SK-N-SH (cell line): ENCODE results near the gene NTN1. TPM values are rescaled to one million over a fixed set of nuclear protein-coding genes. Genes with fewer than 3 reads are reported as not detected.

Source experiments
- CTCF ChIA-PET: fragments of 300-600, 350-600 bp; formaldehyde crosslinking; extraction: SDS; loops from one replicate; lab custom pipeline; 2021; lab: Yijun Ruan, JAX
- POLR2A ChIA-PET: fragments of 350-600 bp; sonication (Branson Sonifier 250); formaldehyde crosslinking; extraction: SDS; loops from one replicate; lab custom pipeline; 2020; ENCODE audit warnings: antibody characterized with exemption, inconsistent platforms; lab: Yijun Ruan, JAX
- DNase-seq: peaks from one replicate; pipeline ENCODE4 v3.0.0; 2012
- H2AFZ ChIP-seq: fragments of 200-600 bp; sonication (generic); 2 replicates; pipeline ENCODE4 v1.8.1; 2016; ENCODE audit warnings: antibody characterized with exemption, mild to moderate bottlenecking, low read depth
- H3F3A ChIP-seq: fragments of 200-600 bp; sonication (generic); replicated peaks from 2 replicates; pipeline ENCODE3; 2016; ENCODE audit warnings: antibody characterized with exemption, mild to moderate bottlenecking; ENCODE audit not compliant: insufficient read depth
- H3K27ac ChIP-seq, 2 experiments: fragments of 200-500 bp in 1 of 2; fragments of 200-600 bp in 1 of 2; sonication (Bioruptor generic) in 1 of 2; sonication (generic), shearing (Covaris generic) in 1 of 2; 2 replicates each; pipeline versions ENCODE4 v1.5.1 to v1.6.1; 2014 to 2016; ENCODE audit warnings: low read depth in 2 of 2, inconsistent platforms in 1 of 2, low read length in 1 of 2, mild to moderate bottlenecking in 1 of 2, mixed read lengths in 1 of 2
- H3K27me3 ChIP-seq: fragments of 200-600 bp; sonication (generic), shearing (Covaris generic); 2 replicates; pipeline ENCODE4 v1.6.1; 2016; ENCODE audit warnings: mixed run types; ENCODE audit not compliant: insufficient read depth
- H3K36me3 ChIP-seq, 2 experiments: fragments of 200-500 bp in 1 of 2; fragments of 200-600 bp in 1 of 2; sonication (Bioruptor generic) in 1 of 2; sonication (generic) in 1 of 2; replicated peaks in 1 of 2; 2 replicates each; pipeline versions ENCODE3 to v1.5.1; 2014 to 2016; ENCODE audit warnings: low read length in 1 of 2, mild to moderate bottlenecking in 1 of 2; ENCODE audit not compliant: insufficient read depth in 2 of 2, control insufficient read depth in 1 of 2
- H3K4me1 ChIP-seq, 2 experiments: fragments of 200-500 bp in 1 of 2; fragments of 200-600 bp in 1 of 2; sonication (Bioruptor generic) in 1 of 2; sonication (generic), shearing (Covaris generic) in 1 of 2; 2 replicates each; pipeline versions ENCODE4 v1.5.1 to v1.6.1; 2014 to 2016; ENCODE audit warnings: low read depth in 1 of 2, low read length in 1 of 2, mixed run types in 1 of 2; ENCODE audit not compliant: insufficient read depth in 2 of 2, control insufficient read depth in 1 of 2
- H3K4me2 ChIP-seq: fragments of 200-600 bp; sonication (generic), shearing (Covaris generic); 2 replicates; pipeline ENCODE4 v1.6.1; 2017; ENCODE audit warnings: mixed run types
- H3K4me3 ChIP-seq, 2 experiments: fragments of 200-500 bp in 1 of 2; fragments of 200-600 bp in 1 of 2; sonication (Bioruptor generic) in 1 of 2; sonication (generic), shearing (Covaris generic) in 1 of 2; 2 replicates each; pipeline versions ENCODE4 v1.5.1 to v1.8.1; 2014 to 2016; ENCODE audit warnings: low read depth in 2 of 2, inconsistent platforms in 1 of 2, low read length in 1 of 2, mild to moderate bottlenecking in 1 of 2, mixed read lengths in 1 of 2, moderate library complexity in 1 of 2
- H3K79me2 ChIP-seq: fragments of 200-600 bp; sonication (generic); 2 replicates; pipeline ENCODE4 v1.8.1; 2017; ENCODE audit warnings: mild to moderate bottlenecking; ENCODE audit not compliant: insufficient read depth
- H3K9ac ChIP-seq: fragments of 200-600 bp; sonication (generic); 2 replicates; pipeline ENCODE4 v1.6.1; 2017; ENCODE audit warnings: mixed run types
- H3K9me2 ChIP-seq: fragments of 200-600 bp; sonication (generic); 2 replicates; pipeline ENCODE4 v1.6.1; 2017; ENCODE audit warnings: mixed run types
- H3K9me3 ChIP-seq: fragments of 200-600 bp; sonication (generic); 2 replicates; pipeline ENCODE4 v1.6.1; 2017; ENCODE audit warnings: mixed run types, mild to moderate bottlenecking, moderate library complexity
- H4K20me1 ChIP-seq: fragments of 200-600 bp; sonication (generic); 2 replicates; pipeline ENCODE4 v1.6.1; 2017; ENCODE audit warnings: mild to moderate bottlenecking, mixed run types; ENCODE audit not compliant: insufficient read depth
- CTCF ChIP-seq: fragments of 200-600 bp; sonication (generic); IDR thresholded peaks from 2 replicates; pipeline ENCODE4 v1.6.1; 2017; ENCODE audit warnings: antibody characterized with exemption, mild to moderate bottlenecking, moderate library complexity
- FOXJ3 ChIP-seq: sonication (generic); formaldehyde crosslinking; IDR thresholded peaks from 2 replicates; pipeline ENCODE4 v1.5.1; 2020; ENCODE audit warnings: mild to moderate bottlenecking, missing genetic modification reagents
- FOXM1 ChIP-seq: IDR thresholded peaks from 2 replicates; pipeline ENCODE4 v1.4.0; 2012; ENCODE audit warnings: low read depth, mild to moderate bottlenecking
- IRF3 ChIP-seq: fragments of 150-350 bp; IDR thresholded peaks from 2 replicates; pipeline ENCODE4 v1.6.1; 2016; ENCODE audit warnings: mild to moderate bottlenecking, low read depth, low read length
- JUND ChIP-seq: IDR thresholded peaks from 2 replicates; pipeline ENCODE4 v1.4.0; 2012
- MXI1 ChIP-seq: IDR thresholded peaks from 2 replicates; pipeline ENCODE4 v1.6.1; 2012; ENCODE audit warnings: mild to moderate bottlenecking, low read depth, low read length, improper control_type of control experiment
- RAD21 ChIP-seq: IDR thresholded peaks from 2 replicates; pipeline ENCODE4 v1.6.1; 2012; ENCODE audit warnings: mild to moderate bottlenecking, low read length
- RCOR1 ChIP-seq: fragments of 150-350 bp; IDR thresholded peaks from 2 replicates; pipeline ENCODE4 v1.6.1; 2017; ENCODE audit warnings: antibody characterized with exemption, low read length
- REST ChIP-seq: IDR thresholded peaks from 2 replicates; pipeline ENCODE4 v1.6.1; 2012; ENCODE audit warnings: mild to moderate bottlenecking, low read depth, low read length, moderate library complexity
- RFX5 ChIP-seq: IDR thresholded peaks from 2 replicates; pipeline ENCODE4 v1.6.1; 2012; ENCODE audit warnings: mild to moderate bottlenecking, improper control_type of control experiment, low read length
- RXRA ChIP-seq: IDR thresholded peaks from 2 replicates; pipeline ENCODE4 v1.4.0; 2012; ENCODE audit warnings: low read depth, mild to moderate bottlenecking, borderline replicate concordance
- SIN3A ChIP-seq: IDR thresholded peaks from 2 replicates; pipeline ENCODE4 v1.6.1; 2012; ENCODE audit warnings: low read depth, mild to moderate bottlenecking, low read length, moderate library complexity, borderline replicate concordance
- SMC3 ChIP-seq: IDR thresholded peaks from 2 replicates; pipeline ENCODE4 v1.6.1; 2012; ENCODE audit warnings: low read depth, low read length, improper control_type of control experiment
- TAF1 ChIP-seq: IDR thresholded peaks from 2 replicates; pipeline ENCODE4 v1.6.1; 2012; ENCODE audit warnings: low read depth, mild to moderate bottlenecking, low read length, moderate library complexity, borderline replicate concordance
- TEAD4 ChIP-seq: IDR thresholded peaks from 2 replicates; pipeline ENCODE4 v1.4.0; 2012; ENCODE audit warnings: mild to moderate bottlenecking, borderline replicate concordance; ENCODE audit not compliant: insufficient read depth
- USF1 ChIP-seq: IDR thresholded peaks from 2 replicates; pipeline ENCODE4 v1.4.0; 2012; ENCODE audit warnings: low read depth, borderline replicate concordance
- ZBTB33 ChIP-seq: IDR thresholded peaks from 2 replicates; pipeline ENCODE4 v1.4.0; 2012; ENCODE audit warnings: low read depth, borderline replicate concordance
- WGBS: methylation state at CpG from one replicate; pipeline ENCODE4 v1.1.6; 2017; ENCODE audit warnings: low lambda C conversion rate; 5-methylcytosine and 5-hydroxymethylcytosine counted together
- polyA plus RNA-seq, 3 experiments: library from polyadenylated mRNA; depleted of rRNA; stranded (reverse); fragments of >200 nt; gene quantifications; 2 replicates each; pipeline ENCODE4 v1.2.3, GENCODE V29; 2012

NTN1 gene
- polyA plus RNA-seq, 1 of the 3 experiments (the other 2 are of a cell fraction) = 0.05 TPM

GRCh38 chr17:9274973-9275372, 253.7 kb downstream of the NTN1 start:
- Histone ChIP-seq H3K9me3 (no peaks in the 10 kb centered on the region), H3K9me2 (no peaks in the 10 kb centered on the region), H3K4me1 (no peaks in the 10 kb centered on the region; a peak in 1 of 4 replicates), H3K27me3 (no peaks in the 10 kb centered on the region), H3K4me2 (no peak overlapping the region), H3K79me2 (no peaks in the 10 kb centered on the region), H2AFZ (no peak overlapping the region), H4K20me1 (no peaks in the 10 kb centered on the region), H3K9ac (no peak overlapping the region), H3K36me3 (no peaks in the 10 kb centered on the region), H3K27ac (no peak overlapping the region), H3K4me3 (no peak overlapping the region), H3F3A (no peaks in the 10 kb centered on the region)
- ChIA-PET CTCF (interaction anchor here (3.4 kb wide), 1 partner anchor 17 kb away, joined by 13 read pairs; no protein-coding TSS in a partner anchor), POLR2A (no interaction called here)
- TF ChIP-seq FOXM1 (no peak), RFX5 (no peak), RAD21 (no peak), ZBTB33 (no peak), RXRA (no peak), TAF1 (no peak), SIN3A (no peak), MXI1 (no peak), REST (no peak), USF1 (no peak)
- DNase-seq = no peak
- WGBS = 95% methylated on average over 9 of the region's 9 CpGs

- Histone ChIP-seq H3K4me1 (peaks cover 0 to 2% of the 10 kb centered on the region in 2 experiments; a peak in 2 of 4 replicates), H3K27ac (no peak overlapping the region), H3K9ac (no peak overlapping the region), H3K9me3 (no peaks in the 10 kb centered on the region), H4K20me1 (no peaks in the 10 kb centered on the region), H3K36me3 (no peaks in the 10 kb centered on the region), H3K4me3 (no peak overlapping the region), H3K27me3 (no peaks in the 10 kb centered on the region), H3K9me2 (no peaks in the 10 kb centered on the region), H3F3A (no peaks in the 10 kb centered on the region), H3K79me2 (no peaks in the 10 kb centered on the region), H2AFZ (no peak overlapping the region), H3K4me2 (no peak overlapping the region)
- TF ChIP-seq TEAD4 (no peak), FOXM1 (no peak), RCOR1 (no peak), RFX5 (no peak), TAF1 (no peak), JUND (no peak), FOXJ3 (no peak), SMC3 (no peak), CTCF (no peak), IRF3 (no peak)
- DNase-seq = no peak
- WGBS = 92% methylated on average over 8 of the region's 8 CpGs
- ChIA-PET CTCF (interaction anchor here (1.0 to 3.1 kb wide), 3 partner anchors 12 to 24 kb away, joined by 3 to 11 read pairs (median 4); no protein-coding TSS in a partner anchor), POLR2A (no interaction called here)
Measured at GRCh38 chr17:9279893-9280292, 258.6 kb downstream of the NTN1 start.
